Mesendoderm (in vitro differentiated cells): ENCODE data around the gene TCERG1.

ENCODE experiments used
- DNase-seq: peaks from one replicate; pipeline ENCODE4 v3.0.0; 2013
- H2AK5ac ChIP-seq: 2 replicates; pipeline ENCODE4 v1.6.1; 2013; ENCODE audit warnings: low read length, inconsistent platforms
- H2BK120ac ChIP-seq: 2 replicates; pipeline ENCODE4 v1.6.1; 2013; ENCODE audit warnings: low read depth, mild to moderate bottlenecking, low read length, moderate library complexity, mixed read lengths
- H2BK15ac ChIP-seq: replicated peaks from 2 replicates; pipeline ENCODE4 v1.6.1; 2013; ENCODE audit warnings: low read depth, mild to moderate bottlenecking, moderate library complexity
- H2BK5ac ChIP-seq: 2 replicates; pipeline ENCODE4 v1.6.1; 2013; ENCODE audit warnings: low read length, inconsistent platforms
- H3K18ac ChIP-seq: 2 replicates; pipeline ENCODE4 v1.6.1; 2013; ENCODE audit warnings: mild to moderate bottlenecking, low read length, mixed read lengths
- H3K23ac ChIP-seq: one replicate; pipeline ENCODE4 v1.6.1; 2013; ENCODE audit warnings: low read length
- H3K27ac ChIP-seq: 2 replicates; pipeline ENCODE4 v1.5.1; 2013; ENCODE audit warnings: low read depth, mild to moderate bottlenecking, inconsistent platforms, low read length, moderate library complexity
- H3K27me3 ChIP-seq: 2 replicates; pipeline ENCODE4 v1.6.1; 2013; ENCODE audit warnings: low read length, control low read depth, mild to moderate bottlenecking, inconsistent platforms; ENCODE audit not compliant: insufficient read depth, poor library complexity
- H3K36me3 ChIP-seq: 2 replicates; pipeline ENCODE4 v1.6.1; 2013; ENCODE audit warnings: low read length, inconsistent platforms; ENCODE audit not compliant: control insufficient read depth, insufficient read depth
- H3K4ac ChIP-seq: one replicate; pipeline ENCODE4 v1.6.1; 2013; ENCODE audit warnings: low read depth, mild to moderate bottlenecking, low read length, moderate library complexity
- H3K4me1 ChIP-seq: 2 replicates; pipeline ENCODE4 v1.6.1; 2013; ENCODE audit warnings: low read depth, low read length, inconsistent platforms; ENCODE audit not compliant: control insufficient read depth
- H3K4me2 ChIP-seq: 2 replicates; pipeline ENCODE4 v1.6.1; 2013; ENCODE audit warnings: low read length
- H3K4me3 ChIP-seq: 2 replicates; pipeline ENCODE4 v1.5.1; 2013; ENCODE audit warnings: mild to moderate bottlenecking, low read length
- H3K56ac ChIP-seq: one replicate; pipeline ENCODE4 v1.6.1; 2013; ENCODE audit warnings: low read length
- H3K79me1 ChIP-seq: 2 replicates; pipeline ENCODE4 v1.6.1; 2013; ENCODE audit warnings: low read length, inconsistent platforms
- H3K79me2 ChIP-seq: 2 replicates; pipeline ENCODE4 v1.6.1; 2013; ENCODE audit warnings: mild to moderate bottlenecking, low read length; ENCODE audit not compliant: control insufficient read depth, insufficient read depth
- H3K9ac ChIP-seq: 2 replicates; pipeline ENCODE4 v1.6.1; 2013; ENCODE audit warnings: low read length, inconsistent platforms
- H4K5ac ChIP-seq: one replicate; pipeline ENCODE4 v1.6.1; 2013; ENCODE audit warnings: low read length
- H4K8ac ChIP-seq: one replicate; pipeline ENCODE4 v1.6.1; 2013; ENCODE audit warnings: low read depth, mild to moderate bottlenecking, control low read depth, low read length, moderate library complexity
- WGBS: extraction: QIAGEN DNeasy Blood & Tissue Kit; methylation state at CpG from one replicate; pipeline ENCODE4 v1.1.7; 2013; ENCODE audit warnings: low lambda C conversion rate, missing lambda C conversion rate; ENCODE audit not compliant: insufficient coverage; ENCODE audit errors: extremely low coverage; 5-methylcytosine and 5-hydroxymethylcytosine counted together

The TCERG1 gene

GRCh38 chr5:146426853-146427618 lies 20.1 kb upstream of the TCERG1 start:
- Histone ChIP-seq H3K4me1 (no peaks in the 10 kb centered on the region), H3K27ac (no peak overlapping the region), H3K4ac (no peak overlapping the region), H3K18ac (no peak overlapping the region), H3K4me3 (no peak overlapping the region), H3K4me2 (no peak overlapping the region), H2BK15ac (no peak overlapping the region), H3K27me3 (no peaks in the 10 kb centered on the region), H3K9ac (no peak overlapping the region), H2AK5ac (no peak overlapping the region), H3K79me2 (no peaks in the 10 kb centered on the region), H4K5ac (no peak overlapping the region), H3K36me3 (no peaks in the 10 kb centered on the region), H3K79me1 (no peaks in the 10 kb centered on the region), H3K56ac (no peak overlapping the region), H2BK5ac (no peak overlapping the region), H4K8ac (no peak overlapping the region), H2BK120ac (no peak overlapping the region), H3K23ac (no peak overlapping the region)
- no CpG with 5 or more reads among the region's 7 CpGs for WGBS
- DNase-seq: peak; percentile 54

GRCh38 chr5:146427619-146427997 lies 19.5 kb upstream of the TCERG1 start:
- Histone ChIP-seq H3K4me3 (no peak overlapping the region), H3K27me3 (no peaks in the 10 kb centered on the region), H3K79me1 (no peaks in the 10 kb centered on the region), H4K8ac (no peak overlapping the region), H3K36me3 (no peaks in the 10 kb centered on the region), H3K4me2 (no peak overlapping the region), H2BK120ac (no peak overlapping the region), H3K4me1 (no peaks in the 10 kb centered on the region), H2AK5ac (no peak overlapping the region), H2BK15ac (no peak overlapping the region), H3K79me2 (no peaks in the 10 kb centered on the region), H4K5ac (no peak overlapping the region), H3K56ac (no peak overlapping the region), H3K4ac (no peak overlapping the region), H3K18ac (no peak overlapping the region), H3K27ac (no peak overlapping the region), H2BK5ac (no peak overlapping the region), H3K9ac (no peak overlapping the region), H3K23ac (no peak overlapping the region)
- WGBS: no CpG with 5 or more reads among the region's 4 CpGs
- no peak for DNase-seq

- Histone ChIP-seq H3K23ac (no peak overlapping the region), H3K27me3 (no peaks in the 10 kb centered on the region), H3K79me2 (no peaks in the 10 kb centered on the region), H3K4me3 (no peak overlapping the region), H3K4ac (no peak overlapping the region), H3K56ac (no peak overlapping the region), H3K4me2 (no peak overlapping the region), H3K36me3 (no peaks in the 10 kb centered on the region), H3K18ac (no peak overlapping the region), H3K4me1 (no peaks in the 10 kb centered on the region), H2BK5ac (no peak overlapping the region), H3K9ac (no peak overlapping the region), H4K5ac (no peak overlapping the region), H2BK120ac (no peak overlapping the region), H2BK15ac (no peak overlapping the region), H2AK5ac (no peak overlapping the region), H3K79me1 (no peaks in the 10 kb centered on the region), H3K27ac (no peak overlapping the region), H4K8ac (no peak overlapping the region)
- WGBS: no CpG with 5 or more reads among the region's 8 CpGs
- no peak for DNase-seq
These were observed 18.5 kb upstream of the TCERG1 start for GRCh38 chr5:146428658-146429057.

GRCh38 chr5:146440353-146440752 lies 6.8 kb upstream of the TCERG1 start:
- Histone ChIP-seq H3K27me3 (no peaks in the 10 kb centered on the region), H3K56ac (no peak overlapping the region), H3K79me1 (no peaks in the 10 kb centered on the region), H2BK15ac (no peak overlapping the region), H3K9ac (no peak overlapping the region), H3K36me3 (no peaks in the 10 kb centered on the region), H3K18ac (no peak overlapping the region), H4K5ac (no peak overlapping the region), H2AK5ac (no peak overlapping the region), H3K4me3 (no peak overlapping the region), H3K27ac (no peak overlapping the region), H3K4me1 (no peaks in the 10 kb centered on the region), H3K79me2 (no peaks in the 10 kb centered on the region), H3K4ac (no peak overlapping the region), H3K23ac (no peak overlapping the region), H3K4me2 (no peak overlapping the region), H2BK5ac (no peak overlapping the region), H4K8ac (no peak overlapping the region), H2BK120ac (no peak overlapping the region)
- no CpG with 5 or more reads among the region's 1 CpG for WGBS
- no peak for DNase-seq

- Histone ChIP-seq H3K9ac (no peak overlapping the region), H3K4me2 (no peak overlapping the region), H4K5ac (no peak overlapping the region), H3K23ac (no peak overlapping the region), H4K8ac (no peak overlapping the region), H3K79me2 (no peaks in the 10 kb centered on the region), H3K27ac (no peak overlapping the region), H3K18ac (no peak overlapping the region), H2BK15ac (no peak overlapping the region), H3K27me3 (no peaks in the 10 kb centered on the region), H3K36me3 (no peaks in the 10 kb centered on the region), H3K4ac (no peak overlapping the region), H2BK120ac (no peak overlapping the region), H2AK5ac (no peak overlapping the region), H3K79me1 (no peaks in the 10 kb centered on the region), H3K4me1 (no peaks in the 10 kb centered on the region), H3K56ac (no peak overlapping the region), H2BK5ac (no peak overlapping the region), H3K4me3 (no peak overlapping the region)
- DNase-seq: peak; percentile 23
- WGBS: no CpG with 5 or more reads among the region's 5 CpGs
These were observed 6.2 kb upstream of the TCERG1 start for GRCh38 chr5:146440870-146441495.
